ENCODE data around the gene HMOX1. TPM values are rescaled to one million over a fixed set of nuclear protein-coding genes. Genes with fewer than 3 reads are reported as not detected.

Gene HMOX1
- total RNA-seq, 3 donors from 2014 or later (not counting 1 experiment from before 2014, with no cell fraction given): 7.5 to 61.6 (median 15.9) TPM

- ATAC-seq (no peak), DNase-seq (no peak)
- Mint-ChIP-seq H3K27me3 (ENCODE audit: low read depth in 2 of 2) (no peaks in the 10 kb centered on the region), H3K27ac (no peak overlapping the region), H3K9me3 (no peaks in the 10 kb centered on the region), H3K4me3 (no peak overlapping the region), H3K36me3 (no peaks in the 10 kb centered on the region), H3K4me1 (peaks cover 6 to 16% of the 10 kb centered on the region in 2 donors)
- Histone ChIP-seq H3K9me3 (ENCODE audit: control insufficient read depth, insufficient read depth, low read length) (no peaks in the 10 kb centered on the region), H3K27ac (ENCODE audit: low read length) (no peak overlapping the region), H3K27me3 (ENCODE audit: control insufficient read depth, insufficient read depth, low read length) (no peaks in the 10 kb centered on the region), H3K4me1 (ENCODE audit: control insufficient read depth, insufficient read depth, low read length) (peaks cover 17% of the 10 kb centered on the region), H3K4me3 (ENCODE audit: low read length) (no peak overlapping the region), H3K36me3 (ENCODE audit: control insufficient read depth, insufficient read depth, low read length) (peaks cover 52% of the 10 kb centered on the region)
- WGBS (ENCODE audit: insufficient coverage): 22% methylated on average over 9 of the region's 9 CpGs
- no peak for TF ChIP-seq CTCF (IDR thresholded peaks at IDR 0.05)
- intact Hi-C loops (cut with micrococcal nuclease): no loop called here
Observed at GRCh38 chr22:35334004-35334403, 46.9 kb upstream of the HMOX1 start.

DNA sequence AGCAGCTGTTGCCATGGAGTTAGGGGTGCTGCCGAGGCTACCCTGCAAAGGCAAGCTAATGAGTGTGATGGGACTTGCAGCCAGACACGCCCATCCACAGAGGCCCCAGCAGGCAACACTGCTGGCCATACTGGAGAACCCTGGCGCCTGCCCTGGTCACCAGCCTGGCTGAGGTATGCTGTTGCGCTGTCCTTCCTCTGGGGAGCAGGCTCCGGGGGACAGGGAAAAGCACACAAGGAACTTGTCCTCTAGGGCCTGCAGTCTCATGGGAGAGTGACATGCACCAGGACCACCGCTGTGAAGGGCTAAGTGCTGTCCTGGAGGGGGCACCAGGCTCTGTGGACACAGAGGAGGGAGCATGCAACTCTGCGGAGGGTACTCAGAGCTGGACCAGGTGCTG lies 45.4 kb upstream of the HMOX1 start:
- no peak for TF ChIP-seq CTCF (IDR thresholded peaks at IDR 0.05)
- ATAC-seq (no peak), DNase-seq (no peak)
- peaks cover 0 to 10% of the 10 kb centered on the region in 2 donors for H3K4me1 Mint-ChIP-seq
- 91% methylated on average over 7 of the region's 7 CpGs for WGBS (ENCODE audit: insufficient coverage)
- no peaks in the 10 kb centered on the region for H3K27me3 ChIP-seq (ENCODE audit: control insufficient read depth, insufficient read depth, low read length)
- no peak overlapping the region for H3K4me3 Mint-ChIP-seq
- H3K4me1 ChIP-seq (ENCODE audit: control insufficient read depth, insufficient read depth, low read length): peaks cover 2% of the 10 kb centered on the region
- H3K36me3 ChIP-seq (ENCODE audit: control insufficient read depth, insufficient read depth, low read length): peaks cover 48% of the 10 kb centered on the region
- no peaks in the 10 kb centered on the region for H3K9me3 Mint-ChIP-seq
- H3K27me3 Mint-ChIP-seq (ENCODE audit: low read depth in 2 of 2): no peaks in the 10 kb centered on the region
- H3K27ac Mint-ChIP-seq: no peak overlapping the region
- H3K9me3 ChIP-seq (ENCODE audit: control insufficient read depth, insufficient read depth, low read length): no peaks in the 10 kb centered on the region
- no peaks in the 10 kb centered on the region for H3K36me3 Mint-ChIP-seq
- intact Hi-C loops (cut with micrococcal nuclease): no loop called here
- no peak overlapping the region for H3K27ac ChIP-seq (ENCODE audit: low read length)
- H3K4me3 ChIP-seq (ENCODE audit: low read length): no peak overlapping the region

DNA sequence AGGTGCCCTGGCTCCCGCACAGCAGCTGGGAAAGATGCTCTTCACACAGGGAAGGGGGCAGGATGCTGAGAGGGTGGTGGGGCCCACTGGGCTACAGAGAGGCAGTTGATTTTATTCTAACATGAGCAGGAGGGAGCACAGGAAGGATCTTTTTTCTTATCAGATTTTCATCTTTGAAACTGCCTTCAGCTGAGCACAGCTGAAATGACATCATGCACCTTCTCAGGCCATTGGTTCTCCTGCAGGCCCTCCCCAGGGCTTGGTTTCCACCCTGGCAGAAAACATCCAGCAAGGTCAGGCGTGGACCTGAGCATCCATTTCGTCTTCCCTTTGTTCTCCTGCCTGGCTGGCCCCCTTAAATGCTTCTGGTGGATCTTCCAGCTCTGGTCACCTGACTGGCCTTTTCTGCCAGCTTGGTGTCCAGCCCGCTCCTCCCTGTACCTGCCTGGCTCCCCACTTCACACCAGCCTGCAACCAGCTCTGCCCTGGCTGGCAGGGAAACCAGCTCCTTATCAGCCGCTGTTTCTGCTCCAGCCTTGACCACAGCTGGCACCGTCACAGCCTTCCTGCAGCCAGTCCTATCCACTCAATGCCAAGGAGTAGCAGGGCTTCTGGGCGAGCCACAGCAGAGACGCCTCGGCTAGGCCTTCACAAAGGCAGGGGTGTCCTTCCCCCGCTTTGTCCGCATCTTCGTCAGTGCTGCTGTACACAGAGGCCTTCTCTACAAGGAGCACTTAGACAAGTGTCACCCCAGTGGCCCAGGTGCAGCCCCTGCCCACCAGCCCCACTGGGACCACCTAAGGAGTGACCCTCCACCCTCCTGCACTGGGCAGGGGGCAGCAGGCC lies 44.7 kb upstream of the HMOX1 start:
- intact Hi-C loops (cut with micrococcal nuclease): no loop called here
- H3K9me3 Mint-ChIP-seq: no peaks in the 10 kb centered on the region
- no peak for DNase-seq

More for the DNA sequence above, 44.7 kb upstream of the HMOX1 start:
- WGBS (ENCODE audit: insufficient coverage): 92% methylated on average over 12 of the region's 12 CpGs
- Histone ChIP-seq H3K27ac (ENCODE audit: low read length) (no peak overlapping the region), H3K27me3 (ENCODE audit: control insufficient read depth, insufficient read depth, low read length) (no peaks in the 10 kb centered on the region), H3K4me3 (ENCODE audit: low read length) (no peak overlapping the region), H3K36me3 (ENCODE audit: control insufficient read depth, insufficient read depth, low read length) (peaks cover 50% of the 10 kb centered on the region), H3K4me1 (ENCODE audit: control insufficient read depth, insufficient read depth, low read length) (no peaks in the 10 kb centered on the region), H3K9me3 (ENCODE audit: control insufficient read depth, insufficient read depth, low read length) (no peaks in the 10 kb centered on the region)
- no peak for ATAC-seq
- H3K27ac Mint-ChIP-seq: no peak overlapping the region
- H3K27me3 Mint-ChIP-seq (ENCODE audit: low read depth in 2 of 2): no peaks in the 10 kb centered on the region
- no peak for TF ChIP-seq CTCF (IDR thresholded peaks at IDR 0.05)
- no peak overlapping the region for H3K4me3 Mint-ChIP-seq
- H3K36me3 Mint-ChIP-seq: no peaks in the 10 kb centered on the region
- peaks cover 0 to 6% of the 10 kb centered on the region in 2 donors for H3K4me1 Mint-ChIP-seq
